T-cell (primary cell): ENCODE data around the gene PIGH. TPM values are rescaled to one million over a fixed set of nuclear protein-coding genes. Genes with fewer than 3 reads are reported as not detected.

ENCODE experiments used
- ATAC-seq, 4 experiments: fragments of 200-7000 bp in 3 of 4; fragments of 150-1000 bp in 1 of 4; cut with Tn5 transposase; replicated peaks in 1 of 4; 1 replicate in 3 of 4; 2 replicates in 1 of 4; pipeline ENCODE4 v1.10.0; 2021; ENCODE audit warnings: moderate library complexity in 3 of 4, mild to moderate bottlenecking in 2 of 4, moderate number of reproducible peaks in 1 of 4
- CTCF ChIA-PET, 2 donors: fragments of 300-600 bp; sonication (Branson Sonifier 250); formaldehyde crosslinking; loops; one replicate each; lab custom pipeline; 2022; ENCODE audit warnings: antibody characterized with exemption in 2 of 2; lab: Charles Lee
- POLR2A ChIA-PET, 2 donors: fragments of 300-600 bp; sonication (Branson Sonifier 250); formaldehyde crosslinking; loops; one replicate each; lab custom pipeline; 2022; ENCODE audit warnings: antibody characterized with exemption in 2 of 2; lab: Charles Lee
- DNase-seq, 35 experiments: peaks; one replicate each; pipeline versions ENCODE4 v3.0.0 to v3.0.0-alpha.2; 2013 to 2023
- H3K27ac ChIP-seq: one replicate; pipeline ENCODE4 v1.5.1; 2013; ENCODE audit warnings: low read length
- H3K27me3 ChIP-seq, 2 experiments: replicated peaks in 1 of 2; 1 replicate in 1 of 2; 2 replicates in 1 of 2; pipeline versions ENCODE4 v1.6.1 to v1.7.0; 2013; ENCODE audit warnings: low read length in 1 of 2, mixed read lengths in 1 of 2; ENCODE audit not compliant: control insufficient read depth in 2 of 2, insufficient read depth in 2 of 2; ENCODE audit errors: extremely low read depth in 1 of 2
- H3K36me3 ChIP-seq, 2 donors: 1 replicate in 1 of 2; 2 replicates in 1 of 2; pipeline versions ENCODE4 v1.6.1 to v1.7.0; 2013; ENCODE audit warnings: low read length in 1 of 2; ENCODE audit not compliant: control insufficient read depth in 2 of 2, insufficient read depth in 1 of 2; ENCODE audit errors: extremely low read depth in 1 of 2
- H3K4me1 ChIP-seq, 2 experiments: 1 replicate in 1 of 2; 2 replicates in 1 of 2; pipeline versions ENCODE4 v1.6.1 to v1.7.0; 2013; ENCODE audit warnings: low read length in 2 of 2, mixed read lengths in 1 of 2; ENCODE audit not compliant: insufficient read depth in 2 of 2, control insufficient read depth in 1 of 2; ENCODE audit errors: extremely low read depth in 1 of 2
- H3K4me3 ChIP-seq, 2 donors: 1 replicate in 1 of 2; 2 replicates in 1 of 2; pipeline versions ENCODE4 v1.5.1 to v1.7.0; 2013; ENCODE audit warnings: mild to moderate bottlenecking in 2 of 2, low read length in 1 of 2, moderate library complexity in 1 of 2; ENCODE audit not compliant: control insufficient read depth in 1 of 2; ENCODE audit errors: extremely low read depth in 1 of 2
- H3K9me3 ChIP-seq: 2 replicates; pipeline ENCODE4 v1.7.0; 2013
- H3K27ac Mint-ChIP-seq, 2 donors: one replicate each; pipeline ENCODE4 v1.8.0; 2020 to 2021; ENCODE audit warnings: mild to moderate bottlenecking in 2 of 2, mixed read lengths in 2 of 2
- H3K27me3 Mint-ChIP-seq, 2 donors: one replicate each; pipeline ENCODE4 v1.8.0; 2021 to 2022; ENCODE audit warnings: mixed read lengths in 2 of 2
- H3K36me3 Mint-ChIP-seq: one replicate; pipeline ENCODE4 v1.8.0; 2021; ENCODE audit warnings: mixed read lengths
- H3K4me1 Mint-ChIP-seq, 3 donors: one replicate each; pipeline ENCODE4 v1.8.0; 2020 to 2022; ENCODE audit warnings: mixed read lengths in 3 of 3, mild to moderate bottlenecking in 1 of 3
- H3K4me3 Mint-ChIP-seq, 3 donors: one replicate each; pipeline ENCODE4 v1.8.0; 2020 to 2022; ENCODE audit warnings: mild to moderate bottlenecking in 3 of 3, mixed read lengths in 3 of 3, moderate library complexity in 3 of 3
- H3K9me3 Mint-ChIP-seq, 3 donors: one replicate each; pipeline ENCODE4 v1.8.0; 2020 to 2022; ENCODE audit warnings: mixed read lengths in 3 of 3
- WGBS: methylation state at CpG from one replicate; pipeline ENCODE4 v1.1.5; 2013; ENCODE audit warnings: missing lambda C conversion rate; ENCODE audit not compliant: insufficient coverage; 5-methylcytosine and 5-hydroxymethylcytosine counted together
- total RNA-seq, 35 experiments: library from RNA in 6 of 35; stranded (reverse) in 6 of 35; fragments of 120-200 nt in 1 of 35; gene quantifications; one replicate each; pipeline versions ENCODE4 v1.2.1 to v1.2.4 and lab custom pipeline; 2013 to 2026

The PIGH gene
- total RNA-seq, 5 donors from 2014 or later (not counting 1 experiment from before 2014, with no cell fraction given) = 28.7 to 46.8 (median 35.1) TPM

DNA sequence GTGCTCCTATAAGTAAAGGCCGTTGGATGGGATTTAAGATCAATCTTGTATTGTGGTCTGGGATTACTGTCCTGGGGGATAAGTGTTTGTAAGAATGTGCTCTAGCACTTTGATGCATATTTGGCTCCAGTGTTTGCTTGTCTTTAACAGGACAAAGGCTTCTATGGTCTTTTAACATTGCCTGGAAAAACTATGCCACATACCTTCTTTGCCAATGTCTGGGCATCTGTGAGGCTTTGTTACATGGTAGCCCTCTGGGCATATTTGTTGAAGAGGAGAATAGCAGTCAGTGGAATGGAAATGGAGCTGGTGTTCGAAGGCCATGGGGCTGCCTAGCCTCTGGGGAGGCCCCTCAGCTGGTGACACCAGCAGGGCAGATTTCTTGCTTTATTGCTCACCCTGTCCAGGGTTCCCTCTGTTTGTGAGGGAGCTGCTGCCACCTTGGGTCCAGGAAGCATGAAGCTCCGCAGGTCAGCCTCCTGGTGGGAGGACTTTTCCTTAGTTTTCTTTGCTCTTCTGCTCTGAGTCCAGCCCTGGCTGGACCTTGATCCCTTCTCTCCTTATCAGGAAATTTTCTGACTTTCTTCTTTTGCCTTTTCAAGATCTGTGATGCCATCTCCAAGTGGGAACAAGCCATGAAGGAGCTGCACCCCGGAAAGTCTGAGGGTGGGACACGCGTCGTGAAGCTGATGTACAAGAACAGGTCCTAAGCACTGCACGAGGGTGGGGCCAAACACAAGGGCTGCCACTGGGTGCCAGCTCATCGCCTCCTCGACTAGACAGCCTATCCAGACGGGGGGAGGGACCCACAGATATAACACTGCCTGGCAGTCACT, 19.5 kb downstream of the PIGH start:
- WGBS = 85% methylated on average over 9 of the region's 11 CpGs
- no peak overlapping the region for H3K27ac Mint-ChIP-seq
- no peaks in the 10 kb centered on the region for H3K27me3 Mint-ChIP-seq
- no peaks in the 10 kb centered on the region for H3K4me1 ChIP-seq
- peaks cover 0 to 2% of the 10 kb centered on the region in 2 donors for H3K36me3 ChIP-seq
- H3K9me3 ChIP-seq = no peaks in the 10 kb centered on the region
- ATAC-seq (no peak), DNase-seq (no peak)
- H3K4me3 Mint-ChIP-seq = no peak overlapping the region
- H3K36me3 Mint-ChIP-seq = no peaks in the 10 kb centered on the region
- ChIA-PET POLR2A (no interaction called here), CTCF (interaction anchor here (0.8 to 2.6 kb wide), 4 partner anchors 9 to 124 kb away, joined by 3 to 6 read pairs (median 4); no protein-coding TSS in a partner anchor)
- H3K27ac ChIP-seq = no peak overlapping the region
- H3K27me3 ChIP-seq = no peaks in the 10 kb centered on the region
- no peaks in the 10 kb centered on the region for H3K9me3 Mint-ChIP-seq
- H3K4me3 ChIP-seq = no peak overlapping the region
- H3K4me1 Mint-ChIP-seq = no peaks in the 10 kb centered on the region

DNA sequence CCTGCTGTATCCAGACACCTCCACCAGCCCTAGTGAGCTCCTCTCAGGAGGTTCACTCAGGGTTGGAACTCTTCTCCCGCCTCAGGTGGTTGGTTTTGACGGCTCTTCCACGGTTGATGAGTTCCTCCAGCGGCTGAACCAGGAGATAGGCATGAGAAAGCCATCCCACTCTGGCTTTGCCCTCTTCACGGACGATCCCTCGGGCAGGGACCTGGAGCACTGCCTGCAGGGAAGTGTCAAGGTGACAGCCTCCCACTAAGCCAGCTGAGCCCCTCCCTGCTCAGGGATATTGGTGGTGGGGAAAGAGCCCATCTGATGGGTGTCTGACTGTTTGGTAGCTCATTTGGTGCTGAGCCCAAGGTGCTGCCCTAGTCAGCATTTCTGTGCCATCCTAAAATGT, 20.4 kb downstream of the PIGH start:
- CTCF ChIA-PET = interaction anchor here (0.6 to 1.6 kb wide), 4 partner anchors 8 to 1377 kb away, joined by 3 to 4 read pairs (median 4); no protein-coding TSS in a partner anchor

DNA sequence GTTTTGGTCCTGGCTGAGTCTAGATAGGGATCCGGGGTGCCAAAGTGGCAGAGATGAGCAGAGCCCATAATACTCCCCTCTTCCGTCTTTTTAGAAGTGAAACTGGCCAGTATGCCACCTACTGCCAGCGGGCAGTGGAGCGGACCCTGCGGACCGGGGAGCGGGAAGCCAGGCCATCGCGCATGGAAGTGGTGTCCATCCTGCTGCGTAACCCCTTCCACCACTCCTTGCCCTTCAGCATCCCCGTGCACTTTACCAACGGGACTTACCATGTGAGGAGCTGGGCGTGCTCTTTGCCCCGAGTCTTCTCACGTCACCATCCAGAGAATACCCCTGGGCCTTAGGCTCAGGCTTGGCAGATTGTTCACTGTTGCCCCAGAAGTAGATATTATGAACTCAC, 21.0 kb downstream of the PIGH start:
- Mint-ChIP-seq H3K27me3 (no peaks in the 10 kb centered on the region), H3K27ac (no peak overlapping the region), H3K4me3 (no peak overlapping the region), H3K4me1 (no peaks in the 10 kb centered on the region), H3K36me3 (no peaks in the 10 kb centered on the region), H3K9me3 (no peaks in the 10 kb centered on the region)
- no peak overlapping the region for H3K4me3 ChIP-seq
- H3K27me3 ChIP-seq = peaks cover 0 to 2% of the 10 kb centered on the region in 2 experiments
- H3K36me3 ChIP-seq = no peaks in the 10 kb centered on the region
- DNase-seq = no peak
- no peak for ATAC-seq
- H3K27ac ChIP-seq = no peak overlapping the region
- H3K4me1 ChIP-seq = no peaks in the 10 kb centered on the region
- WGBS = 87% methylated on average over 13 of the region's 15 CpGs
- ChIA-PET POLR2A (no interaction called here), CTCF (interaction anchor here (0.6 to 1.3 kb wide), 2 partner anchors 8 to 151 kb away, joined by 3 to 4 read pairs; no protein-coding TSS in a partner anchor)
- no peaks in the 10 kb centered on the region for H3K9me3 ChIP-seq

More for the DNA sequence above, 20.4 kb downstream of the PIGH start:
- no peaks in the 10 kb centered on the region for H3K36me3 Mint-ChIP-seq
- Histone ChIP-seq H3K27me3 (no peaks in the 10 kb centered on the region), H3K27ac (no peak overlapping the region), H3K4me1 (no peaks in the 10 kb centered on the region), H3K4me3 (no peak overlapping the region), H3K9me3 (no peaks in the 10 kb centered on the region), H3K36me3 (no peaks in the 10 kb centered on the region)
- POLR2A ChIA-PET = no interaction called here
- H3K4me1 Mint-ChIP-seq = no peaks in the 10 kb centered on the region
- H3K27me3 Mint-ChIP-seq = no peaks in the 10 kb centered on the region
- 85% methylated on average over 7 of the region's 7 CpGs for WGBS
- H3K27ac Mint-ChIP-seq = no peak overlapping the region
- no peak for ATAC-seq
- DNase-seq = no peak
- H3K9me3 Mint-ChIP-seq = no peaks in the 10 kb centered on the region
- H3K4me3 Mint-ChIP-seq = no peak overlapping the region

DNA sequence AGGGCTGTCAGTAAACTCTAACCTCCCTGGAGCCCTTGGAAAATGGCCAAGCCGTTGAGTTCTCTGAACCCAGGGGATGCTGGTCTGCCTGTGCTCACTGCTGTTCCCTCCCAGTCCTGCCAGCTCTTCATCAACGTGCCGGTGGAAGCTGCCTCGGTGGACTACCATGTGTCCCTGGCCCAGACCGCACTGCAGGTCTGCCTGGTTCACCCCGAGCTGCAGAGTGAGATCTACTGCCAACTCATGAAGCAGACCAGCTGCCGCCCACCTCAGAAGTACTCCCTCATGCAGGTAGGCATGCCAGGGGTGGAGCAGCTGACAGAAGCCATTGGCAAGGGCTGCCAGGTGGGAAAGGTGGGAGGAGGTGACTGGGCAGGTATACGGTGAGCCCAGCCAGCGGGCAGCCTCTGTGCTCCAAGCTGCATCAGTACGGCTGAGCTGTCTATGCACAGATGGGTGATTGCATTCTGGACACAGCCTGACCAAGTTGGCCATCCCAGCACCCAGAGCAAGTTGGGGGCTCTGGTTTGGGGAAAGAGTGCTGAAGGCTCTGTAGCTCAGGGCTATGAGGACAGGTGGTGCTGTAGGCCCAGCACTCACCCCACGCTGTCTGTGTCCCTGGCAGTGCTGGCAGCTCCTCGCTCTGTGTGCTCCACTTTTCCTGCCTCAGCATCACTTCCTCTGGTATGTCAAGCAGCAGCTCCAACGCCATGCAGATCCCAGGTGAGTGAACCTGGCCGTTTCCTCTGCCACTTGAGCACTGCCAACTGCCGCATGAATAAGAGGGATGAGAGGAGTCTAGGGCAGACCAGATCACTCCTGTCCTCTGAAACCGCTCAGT, 21.9 kb downstream of the PIGH start:
- H3K36me3 Mint-ChIP-seq = no peaks in the 10 kb centered on the region
- POLR2A ChIA-PET = no interaction called here
- no peaks in the 10 kb centered on the region for H3K4me1 ChIP-seq
- ATAC-seq (no peak), DNase-seq (no peak)
- H3K27me3 ChIP-seq = peaks cover 0 to 4% of the 10 kb centered on the region in 2 experiments
- no peak overlapping the region for H3K27ac ChIP-seq
- no peak overlapping the region for H3K27ac Mint-ChIP-seq
- WGBS = 92% methylated on average over 13 of the region's 16 CpGs
- CTCF ChIA-PET = interaction anchor here in 1 of 2 donors (0.8 kb wide), 1 partner anchor 126 kb away, joined by 3 read pairs; no protein-coding TSS in a partner anchor
- no peaks in the 10 kb centered on the region for H3K36me3 ChIP-seq
- no peaks in the 10 kb centered on the region for H3K27me3 Mint-ChIP-seq
- no peaks in the 10 kb centered on the region for H3K9me3 ChIP-seq
- no peaks in the 10 kb centered on the region for H3K4me1 Mint-ChIP-seq
- no peak overlapping the region for H3K4me3 Mint-ChIP-seq
- no peaks in the 10 kb centered on the region for H3K9me3 Mint-ChIP-seq
- no peak overlapping the region for H3K4me3 ChIP-seq

DNA sequence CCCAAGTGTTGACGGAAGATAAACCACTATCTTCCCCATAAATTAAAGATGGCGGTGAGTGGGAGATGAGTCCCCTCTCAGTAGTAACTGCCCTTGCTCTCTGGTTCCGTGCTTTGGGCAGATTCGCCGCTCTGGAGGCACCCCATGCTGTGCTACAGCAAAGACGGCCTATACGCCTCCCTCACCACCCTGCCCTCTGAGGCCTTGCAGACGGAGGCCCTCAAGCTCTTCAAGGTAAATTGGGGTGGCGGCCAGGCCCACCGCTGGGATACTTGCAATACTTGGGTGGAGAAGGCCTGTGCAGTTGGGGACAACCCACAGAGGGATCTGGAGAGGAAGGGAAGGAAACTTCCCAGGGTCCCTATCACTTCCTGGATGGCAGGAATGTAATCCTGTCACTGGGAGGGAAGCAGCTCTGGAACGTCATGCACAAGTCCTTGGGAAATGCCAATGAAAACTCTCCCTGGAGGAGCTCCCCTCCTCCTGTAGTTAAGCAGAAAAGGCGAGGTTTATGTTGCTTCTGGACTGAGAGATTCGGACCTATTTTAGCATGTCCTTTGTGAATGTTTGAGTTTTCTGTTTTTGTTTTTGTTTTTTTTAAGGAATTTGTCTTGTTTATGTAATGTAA, 22.8 kb downstream of the PIGH start:
- no peaks in the 10 kb centered on the region for H3K4me1 Mint-ChIP-seq
- no peak overlapping the region for H3K27ac Mint-ChIP-seq
- ATAC-seq (no peak), DNase-seq (no peak)
- H3K4me3 ChIP-seq = no peak overlapping the region
- CTCF ChIA-PET = interaction anchor here in 1 of 2 donors (0.8 kb wide), 1 partner anchor 127 kb away, joined by 3 read pairs; no protein-coding TSS in a partner anchor
- no peaks in the 10 kb centered on the region for H3K36me3 ChIP-seq
- POLR2A ChIA-PET = no interaction called here
- no peak overlapping the region for H3K27ac ChIP-seq
- H3K27me3 Mint-ChIP-seq = no peaks in the 10 kb centered on the region
- no peaks in the 10 kb centered on the region for H3K9me3 ChIP-seq
- peaks cover 0 to 7% of the 10 kb centered on the region in 2 experiments for H3K27me3 ChIP-seq
- H3K9me3 Mint-ChIP-seq = no peaks in the 10 kb centered on the region
- H3K4me1 ChIP-seq = no peaks in the 10 kb centered on the region
- no peaks in the 10 kb centered on the region for H3K36me3 Mint-ChIP-seq
- 0% methylated on average over 1 of the region's 13 CpGs for WGBS
- no peak overlapping the region for H3K4me3 Mint-ChIP-seq
